Hepatocyte (in vitro differentiated cells): ENCODE measurements around the gene DHX57.

ENCODE experiments used
- EZH2 ChIP-seq: fragments of 200-600 bp; sonication (generic); IDR thresholded peaks from 2 replicates; pipeline ENCODE4 v1.6.1; 2016; ENCODE audit warnings: antibody characterized with exemption, mild to moderate bottlenecking, borderline replicate concordance
- EZH2phosphoT487 ChIP-seq: fragments of 200-600 bp; sonication (generic); IDR thresholded peaks from one replicate; pipeline ENCODE4 v1.6.1; 2018; ENCODE audit warnings: antibody characterized with exemption, mild to moderate bottlenecking, low read depth, moderate library complexity; ENCODE audit not compliant: unreplicated experiment, severe bottlenecking
- TF ChIP-seq, protein P1 (sequence below): fragments of 200-600 bp; sonication (generic); IDR thresholded peaks from 2 replicates; pipeline ENCODE4 v1.5.1; 2016; ENCODE audit warnings: antibody characterized with exemption, mild to moderate bottlenecking; ENCODE audit not compliant: poor library complexity

DNA sequence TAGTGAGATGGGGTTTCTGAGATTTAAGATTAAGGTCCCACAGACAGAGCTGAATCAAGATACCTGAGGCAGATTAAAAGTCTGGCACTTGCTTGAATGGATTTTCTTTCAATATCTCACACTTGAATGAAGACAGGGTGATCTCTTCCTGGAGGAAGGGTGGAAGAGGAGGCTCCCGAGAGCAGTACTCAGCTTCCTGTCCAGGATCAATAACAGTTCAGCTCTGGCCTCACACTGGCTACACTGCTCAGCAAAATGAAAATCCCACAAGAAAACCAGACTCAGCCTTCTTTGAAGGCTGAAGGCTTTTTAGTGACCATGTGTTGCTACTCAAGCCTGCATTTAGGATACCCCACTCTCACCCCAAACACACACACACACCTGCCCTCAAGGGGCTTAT lies 25.0 kb upstream of the DHX57 start:
- TF ChIP-seq EZH2 (no peak), EZH2phosphoT487 (no peak)
- TF ChIP-seq, protein P1, sequence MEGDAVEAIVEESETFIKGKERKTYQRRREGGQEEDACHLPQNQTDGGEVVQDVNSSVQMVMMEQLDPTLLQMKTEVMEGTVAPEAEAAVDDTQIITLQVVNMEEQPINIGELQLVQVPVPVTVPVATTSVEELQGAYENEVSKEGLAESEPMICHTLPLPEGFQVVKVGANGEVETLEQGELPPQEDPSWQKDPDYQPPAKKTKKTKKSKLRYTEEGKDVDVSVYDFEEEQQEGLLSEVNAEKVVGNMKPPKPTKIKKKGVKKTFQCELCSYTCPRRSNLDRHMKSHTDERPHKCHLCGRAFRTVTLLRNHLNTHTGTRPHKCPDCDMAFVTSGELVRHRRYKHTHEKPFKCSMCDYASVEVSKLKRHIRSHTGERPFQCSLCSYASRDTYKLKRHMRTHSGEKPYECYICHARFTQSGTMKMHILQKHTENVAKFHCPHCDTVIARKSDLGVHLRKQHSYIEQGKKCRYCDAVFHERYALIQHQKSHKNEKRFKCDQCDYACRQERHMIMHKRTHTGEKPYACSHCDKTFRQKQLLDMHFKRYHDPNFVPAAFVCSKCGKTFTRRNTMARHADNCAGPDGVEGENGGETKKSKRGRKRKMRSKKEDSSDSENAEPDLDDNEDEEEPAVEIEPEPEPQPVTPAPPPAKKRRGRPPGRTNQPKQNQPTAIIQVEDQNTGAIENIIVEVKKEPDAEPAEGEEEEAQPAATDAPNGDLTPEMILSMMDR, result no peak
